Amniotic epithelial cell (primary cell): Measurements from ENCODE around the gene PTTG2.
A peak's percentile ranks its signal among the peaks of the same experiment; 100 is the strongest.
"Not testable (repeated sequence)": the region's sequence is repeated elsewhere in the genome, so short reads cannot be mapped to it uniquely, and the experiment has no call there.

ENCODE experiments used
- DNase-seq: peaks from one replicate; pipeline ENCODE4 v3.0.0-alpha.2; 2010; ENCODE audit warnings: low read depth

PTTG2 gene

GRCh38 chr4:37956941-37957340 lies 3.3 kb upstream of the PTTG2 start:
- DNase-seq: peak; percentile 92

- no peak for DNase-seq
Measured at GRCh38 chr4:37958932-37959331, 1.3 kb upstream of the PTTG2 start.

DNA sequence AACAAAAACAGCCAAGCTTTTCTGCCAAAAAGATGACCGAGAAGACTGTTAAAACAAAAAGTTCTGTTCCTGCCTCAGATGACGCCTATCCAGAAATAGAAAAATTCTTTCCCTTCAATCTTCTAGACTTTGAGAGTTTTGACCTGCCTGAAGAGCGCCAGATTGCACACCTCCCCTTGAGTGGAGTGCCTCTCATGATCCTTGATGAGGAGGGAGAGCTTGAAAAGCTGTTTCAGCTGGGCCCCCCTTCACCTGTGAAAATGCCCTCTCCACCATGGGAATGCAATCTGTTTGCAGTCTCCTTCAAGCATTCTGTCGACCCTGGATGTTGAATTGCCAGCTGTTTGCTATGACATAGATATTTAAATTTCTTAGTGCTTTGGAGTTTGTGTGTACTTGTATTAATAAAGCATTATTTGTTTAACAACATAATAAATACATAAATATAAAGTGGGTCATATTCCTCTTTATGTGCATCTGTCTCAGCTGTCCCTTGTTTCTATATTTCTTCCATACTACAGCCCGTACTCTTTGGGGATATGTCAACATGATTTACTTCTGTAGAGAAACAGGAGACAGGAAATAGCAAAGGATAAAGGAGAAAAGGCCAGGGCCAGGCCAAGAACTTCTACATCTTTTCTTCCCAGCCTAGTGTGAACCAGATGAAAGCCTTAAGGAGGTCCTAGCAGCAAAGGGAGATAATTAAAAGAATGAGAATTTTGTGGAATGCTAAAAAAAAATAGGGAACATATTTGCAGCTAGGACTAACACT lies 667 bp downstream of the PTTG2 start:
- no peak for DNase-seq

DNA sequence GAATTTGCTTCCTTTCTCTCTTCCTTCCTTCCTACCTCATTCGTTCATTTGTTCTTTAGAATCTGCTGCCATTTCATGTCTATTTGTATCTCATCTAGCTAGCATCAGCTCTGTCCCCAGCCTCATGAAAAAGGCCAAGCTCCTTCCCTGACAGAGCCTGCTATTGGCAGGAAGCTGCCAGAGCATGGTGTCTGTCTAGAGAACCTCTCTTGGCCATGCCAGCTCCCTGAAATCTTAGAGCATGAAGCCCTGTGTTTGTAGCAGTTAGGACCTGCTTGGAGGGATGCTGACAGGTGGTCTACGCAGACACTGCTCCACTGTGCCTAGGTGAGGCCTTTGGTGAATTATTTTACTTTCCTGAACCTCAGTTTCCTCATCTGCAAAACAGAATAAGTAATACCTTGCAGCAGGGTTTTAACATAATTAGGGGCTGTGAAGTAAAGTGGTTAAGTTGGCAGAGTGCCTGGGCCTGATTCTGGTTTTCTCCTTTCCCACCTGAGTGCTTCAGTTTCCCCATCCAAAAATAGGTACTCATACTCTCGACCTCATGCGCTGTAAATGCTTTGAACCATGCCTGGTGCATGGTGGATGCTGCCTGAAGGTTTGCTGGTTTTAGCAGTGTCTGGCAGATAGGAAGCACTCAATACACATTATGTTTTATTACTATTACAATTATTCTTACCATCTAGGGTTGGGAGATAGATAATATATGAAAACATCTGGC lies 4.7 kb downstream of the PTTG2 start:
- no peak for DNase-seq

DNA sequence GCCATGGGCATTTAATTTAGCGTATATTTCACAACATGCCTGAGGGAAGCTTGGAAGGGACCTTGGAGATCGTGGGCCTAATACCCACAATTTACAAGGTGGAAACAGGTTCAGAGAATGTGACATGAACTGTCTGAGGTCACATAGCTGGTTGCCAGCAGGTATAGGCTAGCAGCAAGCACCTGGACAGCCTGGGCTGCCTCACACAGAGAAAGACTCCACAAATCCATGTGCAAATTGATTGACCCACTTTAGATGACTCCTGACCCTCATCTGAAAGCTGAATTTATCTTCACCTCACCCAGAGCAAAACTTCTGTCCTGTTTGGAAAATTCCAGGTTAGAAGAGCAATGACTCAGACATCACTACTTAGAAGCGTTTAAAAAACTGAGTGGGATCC lies 5.8 kb downstream of the PTTG2 start:
- DNase-seq: no peak

- DNase-seq: no peak
Measured at GRCh38 chr4:37967736-37968135, 7.5 kb downstream of the PTTG2 start.

DNA sequence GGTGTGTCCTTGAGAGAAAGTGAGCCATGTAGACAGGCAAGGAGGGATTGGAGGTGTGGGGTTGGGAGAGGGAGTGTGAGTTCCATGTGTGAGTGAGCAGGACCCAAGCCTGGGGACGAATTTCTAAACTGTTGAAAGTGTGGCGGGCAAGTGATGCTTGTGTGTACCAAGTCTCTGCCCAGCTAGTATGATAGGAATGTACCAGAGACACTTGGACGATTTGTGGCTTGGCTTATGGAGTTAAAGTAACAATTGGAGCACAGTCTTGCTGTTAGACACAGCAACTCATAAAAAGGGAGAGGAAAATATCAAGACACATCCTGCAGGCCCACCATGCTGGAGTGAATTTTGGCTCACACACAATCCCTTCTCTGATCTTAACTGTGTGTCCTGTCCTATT lies 8.5 kb downstream of the PTTG2 start:
- DNase-seq: peak; percentile 27

DNA sequence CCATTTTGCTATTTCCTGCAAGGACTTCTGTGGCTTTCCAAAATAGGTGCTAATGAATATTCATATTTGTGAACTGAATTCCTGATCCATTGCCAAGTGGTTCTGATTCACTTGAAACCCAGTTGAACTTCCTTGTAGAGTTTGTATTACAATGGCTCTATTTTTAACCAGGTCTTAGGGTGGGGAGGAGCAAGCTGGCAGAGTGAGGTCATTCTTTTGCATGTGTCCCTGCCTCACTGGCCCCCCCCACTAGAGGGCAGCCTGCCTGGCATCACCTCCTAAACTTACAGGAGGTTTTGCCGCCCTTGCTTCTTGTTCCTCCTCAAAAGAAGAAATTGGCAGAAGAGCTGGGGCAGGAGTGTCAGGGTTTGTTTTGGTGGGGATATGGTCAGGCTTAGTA lies 10.5 kb downstream of the PTTG2 start:
- peak; percentile 43 for DNase-seq

- no peak for DNase-seq
Measured at GRCh38 chr4:37971202-37971601, 11.0 kb downstream of the PTTG2 start.

DNA sequence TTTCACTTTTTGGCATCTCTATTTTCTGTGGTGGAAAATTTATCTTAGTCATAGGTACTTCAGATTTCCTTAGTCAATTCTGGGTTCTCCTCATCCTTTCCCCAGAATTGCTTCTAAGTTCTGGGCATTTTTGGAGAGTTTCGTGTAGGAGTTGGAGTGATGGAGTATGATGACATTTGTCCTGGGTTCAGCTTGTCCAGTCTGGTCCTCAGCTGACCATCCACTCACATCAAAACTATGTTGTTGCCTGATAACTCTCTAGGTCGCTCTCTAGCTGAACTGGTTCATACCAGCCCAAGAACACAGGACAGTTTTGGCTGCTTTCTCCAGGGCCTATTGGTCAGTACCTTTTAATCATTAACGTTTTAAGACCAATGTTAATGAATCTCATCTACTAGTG lies 13.2 kb downstream of the PTTG2 start:
- DNase-seq: peak; percentile 50

DNA sequence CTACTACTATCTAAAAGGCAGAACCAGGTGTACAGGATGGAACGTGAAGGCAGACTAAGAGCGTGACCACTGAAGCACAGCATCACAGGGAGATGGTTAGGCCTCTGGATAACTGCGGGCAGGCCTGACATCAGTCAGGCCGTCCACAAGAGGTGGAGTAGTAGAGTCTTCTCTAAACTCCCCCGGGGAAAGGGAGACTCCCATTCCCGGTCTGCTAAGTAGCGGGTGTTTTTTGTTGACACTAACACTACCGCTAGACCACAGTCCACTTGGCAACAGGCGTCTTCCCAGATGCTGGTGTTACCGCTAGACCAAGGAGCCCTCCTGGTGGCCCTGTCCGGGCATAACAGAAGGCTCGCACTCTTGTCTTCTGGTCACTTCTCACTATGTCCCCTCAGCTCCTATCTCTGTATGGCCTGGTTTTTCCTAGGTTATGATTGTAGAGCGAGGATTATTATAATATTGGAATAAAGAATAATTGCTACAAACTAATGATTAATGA lies 15.2 kb downstream of the PTTG2 start:
- not testable (repeated sequence) for DNase-seq

- DNase-seq: peak; percentile 52
Measured at GRCh38 chr4:37976507-37976906, 16.3 kb downstream of the PTTG2 start.

DNA sequence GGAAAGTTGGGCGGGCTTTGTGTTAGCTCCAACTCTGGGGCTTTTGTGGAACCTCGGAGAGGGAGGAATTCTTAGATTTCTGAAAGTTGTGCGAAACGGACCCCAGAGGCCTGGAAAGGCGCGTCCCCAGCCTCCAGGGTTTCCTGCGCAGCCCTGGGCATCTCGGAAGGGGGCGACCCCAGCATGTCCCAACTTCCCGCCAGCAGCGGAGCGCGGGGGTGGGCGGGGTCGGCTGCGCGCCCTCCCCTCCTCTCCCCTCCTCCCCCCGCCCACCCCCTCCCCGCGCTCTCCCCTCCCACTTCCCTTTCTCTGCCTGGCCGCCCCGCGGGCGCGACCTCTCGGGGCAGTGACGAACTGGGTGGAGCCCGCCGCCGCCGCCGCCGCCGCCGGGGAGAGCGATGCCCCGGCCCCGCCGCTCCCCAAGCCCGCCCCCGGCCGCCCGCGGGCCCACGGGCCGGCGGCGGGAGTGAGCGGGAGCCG lies 16.8 kb downstream of the PTTG2 start:
- peak; percentile 54 for DNase-seq

GRCh38 chr4:37977471-37978247 lies 17.5 kb downstream of the PTTG2 start:
- peak; percentile 68 for DNase-seq

DNA sequence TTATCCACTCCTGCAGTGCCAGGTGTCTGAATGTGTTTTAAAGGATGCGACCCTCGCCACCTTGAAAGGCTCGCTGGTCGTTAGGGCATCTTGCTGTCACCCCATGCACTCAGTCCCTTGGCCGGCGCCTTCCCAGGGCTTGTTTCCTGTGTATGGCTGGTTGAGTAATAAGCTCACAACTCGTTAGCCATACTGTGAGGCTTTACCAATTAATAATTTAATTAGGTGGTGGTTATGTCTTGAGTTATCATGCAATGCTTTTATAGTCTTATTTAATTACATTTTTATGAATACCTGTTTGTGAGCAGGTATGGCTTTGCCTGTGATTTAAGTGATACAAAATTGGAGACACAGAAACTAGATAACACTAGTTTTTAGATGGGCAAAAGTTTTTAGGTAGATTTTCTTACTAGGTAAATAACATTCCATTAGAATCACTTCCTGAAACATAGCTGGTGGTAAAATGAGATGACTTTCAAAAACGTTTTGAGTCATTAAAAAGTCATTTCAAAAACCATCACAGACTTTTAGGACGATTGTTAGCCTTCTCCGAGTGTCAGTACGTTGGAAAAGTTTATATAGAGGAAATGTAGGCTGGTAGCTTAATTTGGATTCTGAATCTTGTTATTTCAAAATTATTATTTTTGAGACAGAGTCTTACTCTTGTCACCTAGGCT lies 18.2 kb downstream of the PTTG2 start:
- no peak for DNase-seq

GRCh38 chr4:37980246-37980645 lies 20.0 kb downstream of the PTTG2 start:
- DNase-seq: no peak

- DNase-seq: no peak
Measured at GRCh38 chr4:37981425-37981824, 21.2 kb downstream of the PTTG2 start.

- peak; percentile 37 for DNase-seq
Measured at GRCh38 chr4:37981844-37982720, 21.9 kb downstream of the PTTG2 start.

DNA sequence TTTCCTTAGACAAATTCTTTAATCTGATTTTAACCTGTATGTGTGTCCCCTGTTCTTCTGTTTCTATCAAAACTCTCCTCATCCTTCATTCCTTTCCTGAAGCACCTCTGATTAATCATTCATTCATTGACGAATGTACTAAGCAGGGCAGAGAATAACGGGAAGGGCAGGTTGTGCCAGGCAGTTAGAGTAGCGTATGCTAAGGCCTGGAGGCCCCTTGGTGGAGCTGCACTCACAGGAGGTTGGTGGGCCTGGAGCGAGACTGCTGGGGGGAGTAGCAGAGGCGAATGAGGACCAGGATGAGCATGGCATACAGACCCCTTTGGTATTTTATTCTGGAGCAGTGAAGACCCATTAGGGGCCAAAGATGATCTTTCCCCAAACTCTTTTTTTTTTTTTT lies 22.5 kb downstream of the PTTG2 start:
- no peak for DNase-seq

- peak; percentile 15 for DNase-seq
Measured at GRCh38 chr4:37983951-37984350, 23.8 kb downstream of the PTTG2 start.

GRCh38 chr4:37985730-37986275 lies 25.6 kb downstream of the PTTG2 start:
- DNase-seq: no peak
